GM12874 (cell line): ENCODE data around the gene OPTC.

Experiments used
- CTCF ChIP-seq: IDR thresholded peaks from 2 replicates; pipeline ENCODE4 v1.5.1; 2011; ENCODE audit warnings: low read depth, mild to moderate bottlenecking, control low read depth, low read length, moderate library complexity; ENCODE audit not compliant: insufficient read depth

OPTC gene

GRCh38 chr1:203480525-203481084 lies 13.3 kb upstream of the OPTC start:
- no peak for TF ChIP-seq CTCF

GRCh38 chr1:203481196-203481595 lies 12.8 kb upstream of the OPTC start:
- TF ChIP-seq CTCF: no peak

- no peak for TF ChIP-seq CTCF
These were observed 7.2 kb upstream of the OPTC start for GRCh38 chr1:203486618-203487370.

GRCh38 chr1:203488539-203488938 lies 5.4 kb upstream of the OPTC start:
- no peak for TF ChIP-seq CTCF

- no peak for TF ChIP-seq CTCF
These were observed 3.3 kb upstream of the OPTC start for GRCh38 chr1:203490607-203491006.

GRCh38 chr1:203491664-203492063 lies 2.3 kb upstream of the OPTC start:
- no peak for TF ChIP-seq CTCF

- TF ChIP-seq CTCF: no peak
These were observed 1.7 kb upstream of the OPTC start for GRCh38 chr1:203492082-203492747.
